ENCODE results near the gene GNA15.

DNA sequence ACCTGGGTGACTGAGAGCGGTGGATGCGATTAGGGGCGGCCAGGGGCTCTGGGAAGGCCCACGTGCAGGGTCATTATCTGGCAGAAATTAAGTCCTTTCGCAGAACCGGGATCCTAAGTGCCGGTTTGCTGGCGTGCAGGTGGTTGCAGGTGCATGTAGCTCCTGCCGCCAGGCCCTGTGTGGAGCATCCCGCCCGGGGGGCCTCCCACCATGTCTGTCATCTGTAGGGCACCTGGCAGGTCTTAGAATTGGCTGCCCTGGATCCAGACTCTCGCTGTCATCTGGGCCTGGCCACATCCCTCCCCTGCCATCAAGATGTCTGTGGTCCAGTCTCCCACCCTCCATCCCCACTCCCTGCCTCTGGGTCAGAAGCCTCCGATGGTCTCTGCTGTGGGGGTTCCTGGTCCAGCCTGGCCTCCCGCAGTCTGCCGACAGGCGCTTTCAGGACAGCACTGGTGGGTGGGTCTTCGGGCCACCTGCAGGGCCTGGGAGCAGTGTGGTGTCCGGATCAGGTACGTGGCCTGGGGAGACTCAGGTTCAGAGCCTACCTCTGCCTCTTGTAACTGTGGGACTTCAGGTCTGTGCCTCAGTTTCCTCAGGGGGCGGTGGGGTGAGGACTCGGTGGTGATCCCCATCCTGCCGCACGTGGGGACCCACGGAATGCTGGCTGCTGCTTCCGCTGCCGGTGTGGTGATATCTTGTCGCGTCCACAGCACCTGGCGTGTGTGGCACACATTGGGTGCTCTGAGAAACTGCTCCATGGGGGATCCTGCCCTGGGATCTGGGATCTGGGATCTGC is 36.3 kb upstream of the GNA15 start:
- TF ChIP-seq, protein P1, sequence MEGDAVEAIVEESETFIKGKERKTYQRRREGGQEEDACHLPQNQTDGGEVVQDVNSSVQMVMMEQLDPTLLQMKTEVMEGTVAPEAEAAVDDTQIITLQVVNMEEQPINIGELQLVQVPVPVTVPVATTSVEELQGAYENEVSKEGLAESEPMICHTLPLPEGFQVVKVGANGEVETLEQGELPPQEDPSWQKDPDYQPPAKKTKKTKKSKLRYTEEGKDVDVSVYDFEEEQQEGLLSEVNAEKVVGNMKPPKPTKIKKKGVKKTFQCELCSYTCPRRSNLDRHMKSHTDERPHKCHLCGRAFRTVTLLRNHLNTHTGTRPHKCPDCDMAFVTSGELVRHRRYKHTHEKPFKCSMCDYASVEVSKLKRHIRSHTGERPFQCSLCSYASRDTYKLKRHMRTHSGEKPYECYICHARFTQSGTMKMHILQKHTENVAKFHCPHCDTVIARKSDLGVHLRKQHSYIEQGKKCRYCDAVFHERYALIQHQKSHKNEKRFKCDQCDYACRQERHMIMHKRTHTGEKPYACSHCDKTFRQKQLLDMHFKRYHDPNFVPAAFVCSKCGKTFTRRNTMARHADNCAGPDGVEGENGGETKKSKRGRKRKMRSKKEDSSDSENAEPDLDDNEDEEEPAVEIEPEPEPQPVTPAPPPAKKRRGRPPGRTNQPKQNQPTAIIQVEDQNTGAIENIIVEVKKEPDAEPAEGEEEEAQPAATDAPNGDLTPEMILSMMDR (IDR thresholded peaks at IDR 0.05) = no peak
- no peak for TF ChIP-seq POLR2A (IDR thresholded peaks at IDR 0.05)
